ENCODE data around the gene UROC1. TPM values are rescaled to one million over a fixed set of nuclear protein-coding genes. Genes with fewer than 3 reads are reported as not detected.

Gene UROC1
- polyA plus RNA-seq, 1 of the 3 experiments (the other 2 are of a cell fraction): not detected

DNA sequence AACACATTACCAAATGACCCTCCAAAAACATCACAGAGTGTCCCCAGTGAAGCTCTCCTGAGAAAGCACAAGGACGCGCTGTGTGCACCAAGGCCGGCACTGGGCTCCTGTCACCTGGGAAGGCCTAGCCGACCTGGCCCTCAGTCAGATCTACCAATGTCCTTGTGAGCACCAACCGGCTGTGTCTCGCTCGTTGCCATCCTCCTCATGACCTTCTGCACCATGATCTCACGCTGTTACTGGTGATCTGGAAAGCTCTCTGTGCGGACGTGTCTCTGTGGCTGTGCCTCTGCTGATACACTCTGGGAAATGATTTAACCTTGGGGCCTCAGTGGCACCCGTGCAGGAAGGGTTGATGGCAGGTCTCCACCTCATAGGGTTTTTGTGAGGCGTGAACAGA is 66.1 kb downstream of the UROC1 start:
- H3K27ac ChIP-seq (ENCODE audit: low read depth in 2 of 2, low read length in 1 of 2): no peak overlapping the region
- H3K9ac ChIP-seq: no peak overlapping the region
- peaks cover 10% of the 10 kb centered on the region for H4K20me1 ChIP-seq (ENCODE audit: insufficient read depth)
- no peak overlapping the region for H2AFZ ChIP-seq (ENCODE audit: low read depth)
- no peak overlapping the region for H3K4me3 ChIP-seq (ENCODE audit: low read depth in 2 of 2, low read length in 1 of 2)
- peaks cover 8% of the 10 kb centered on the region; the same call in 1 of the 2 replicates for H3K79me2 ChIP-seq (ENCODE audit: insufficient read depth)
- no peaks in the 10 kb centered on the region; a peak in 1 of 4 replicates for H3K4me1 ChIP-seq (ENCODE audit: control insufficient read depth in 1 of 2, insufficient read depth in 2 of 2, low read depth in 1 of 2, low read length in 1 of 2)
- no peaks in the 10 kb centered on the region for H3F3A ChIP-seq (replicated peaks; ENCODE audit: insufficient read depth)
- ChIA-PET POLR2A (no interaction called here), CTCF (interaction anchor here (0.7 to 1.5 kb wide), 5 partner anchors 11 to 71 kb away, joined by 3 to 4 read pairs (median 3); partner anchors contain the start of gene ZXDC)
- no peak for DNase-seq
- peaks cover 31 to 56% of the 10 kb centered on the region in 2 experiments for H3K36me3 ChIP-seq (replicated peaks in 1 of 2; ENCODE audit: control insufficient read depth in 1 of 2, insufficient read depth in 2 of 2, low read length in 1 of 2)
- H3K4me2 ChIP-seq: no peak overlapping the region
- WGBS (ENCODE audit: low lambda C conversion rate): 98% methylated on average over 9 of the region's 12 CpGs
- H3K9me2 ChIP-seq: no peaks in the 10 kb centered on the region
- TF ChIP-seq FOXM1 (IDR thresholded peaks at IDR 0.05; ENCODE audit: low read depth): no peak
- no peak for TF ChIP-seq POLR2AphosphoS5 (IDR thresholded peaks at IDR 0.05; ENCODE audit: low read depth, low read length)
- TF ChIP-seq CHD2 (IDR thresholded peaks at IDR 0.05; ENCODE audit: low read length, partially characterized antibody): no peak
- TF ChIP-seq, protein P1, sequence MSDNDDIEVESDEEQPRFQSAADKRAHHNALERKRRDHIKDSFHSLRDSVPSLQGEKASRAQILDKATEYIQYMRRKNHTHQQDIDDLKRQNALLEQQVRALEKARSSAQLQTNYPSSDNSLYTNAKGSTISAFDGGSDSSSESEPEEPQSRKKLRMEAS (IDR thresholded peaks at IDR 0.05; ENCODE audit: low read depth): no peak
- no peak for TF ChIP-seq JUND (IDR thresholded peaks at IDR 0.05)
- TF ChIP-seq, protein P2, sequence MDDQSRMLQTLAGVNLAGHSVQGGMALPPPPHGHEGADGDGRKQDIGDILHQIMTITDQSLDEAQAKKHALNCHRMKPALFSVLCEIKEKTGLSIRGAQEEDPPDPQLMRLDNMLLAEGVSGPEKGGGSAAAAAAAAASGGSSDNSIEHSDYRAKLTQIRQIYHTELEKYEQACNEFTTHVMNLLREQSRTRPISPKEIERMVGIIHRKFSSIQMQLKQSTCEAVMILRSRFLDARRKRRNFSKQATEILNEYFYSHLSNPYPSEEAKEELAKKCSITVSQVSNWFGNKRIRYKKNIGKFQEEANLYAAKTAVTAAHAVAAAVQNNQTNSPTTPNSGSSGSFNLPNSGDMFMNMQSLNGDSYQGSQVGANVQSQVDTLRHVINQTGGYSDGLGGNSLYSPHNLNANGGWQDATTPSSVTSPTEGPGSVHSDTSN (IDR thresholded peaks at IDR 0.05): no peak
- no peak for TF ChIP-seq RCOR1 (IDR thresholded peaks at IDR 0.05; ENCODE audit: low read length)
- no peak for TF ChIP-seq TEAD4 (IDR thresholded peaks at IDR 0.05; ENCODE audit: borderline replicate concordance, insufficient read depth)
- TF ChIP-seq EZH2phosphoT487 (IDR thresholded peaks at IDR 0.05; ENCODE audit: borderline replicate concordance, low read depth): no peak
- no peak for TF ChIP-seq EP300 (IDR thresholded peaks at IDR 0.05; ENCODE audit: borderline replicate concordance in 1 of 2, low read depth in 1 of 2, low read length in 1 of 2)
- no peak for TF ChIP-seq FOSL2 (IDR thresholded peaks at IDR 0.05; ENCODE audit: borderline replicate concordance, low read depth)
- no peak for TF ChIP-seq SIN3A (IDR thresholded peaks at IDR 0.05; ENCODE audit: borderline replicate concordance, low read depth, low read length)
- no peak for TF ChIP-seq MEF2A (IDR thresholded peaks at IDR 0.05; ENCODE audit: borderline replicate concordance, low read depth)
- TF ChIP-seq, protein P3, sequence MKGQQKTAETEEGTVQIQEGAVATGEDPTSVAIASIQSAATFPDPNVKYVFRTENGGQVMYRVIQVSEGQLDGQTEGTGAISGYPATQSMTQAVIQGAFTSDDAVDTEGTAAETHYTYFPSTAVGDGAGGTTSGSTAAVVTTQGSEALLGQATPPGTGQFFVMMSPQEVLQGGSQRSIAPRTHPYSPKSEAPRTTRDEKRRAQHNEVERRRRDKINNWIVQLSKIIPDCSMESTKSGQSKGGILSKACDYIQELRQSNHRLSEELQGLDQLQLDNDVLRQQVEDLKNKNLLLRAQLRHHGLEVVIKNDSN (IDR thresholded peaks at IDR 0.05; ENCODE audit: borderline replicate concordance, low read depth): no peak
- TF ChIP-seq MXI1 (IDR thresholded peaks at IDR 0.05; ENCODE audit: low read depth, low read length): no peak
- TF ChIP-seq, protein P4, sequence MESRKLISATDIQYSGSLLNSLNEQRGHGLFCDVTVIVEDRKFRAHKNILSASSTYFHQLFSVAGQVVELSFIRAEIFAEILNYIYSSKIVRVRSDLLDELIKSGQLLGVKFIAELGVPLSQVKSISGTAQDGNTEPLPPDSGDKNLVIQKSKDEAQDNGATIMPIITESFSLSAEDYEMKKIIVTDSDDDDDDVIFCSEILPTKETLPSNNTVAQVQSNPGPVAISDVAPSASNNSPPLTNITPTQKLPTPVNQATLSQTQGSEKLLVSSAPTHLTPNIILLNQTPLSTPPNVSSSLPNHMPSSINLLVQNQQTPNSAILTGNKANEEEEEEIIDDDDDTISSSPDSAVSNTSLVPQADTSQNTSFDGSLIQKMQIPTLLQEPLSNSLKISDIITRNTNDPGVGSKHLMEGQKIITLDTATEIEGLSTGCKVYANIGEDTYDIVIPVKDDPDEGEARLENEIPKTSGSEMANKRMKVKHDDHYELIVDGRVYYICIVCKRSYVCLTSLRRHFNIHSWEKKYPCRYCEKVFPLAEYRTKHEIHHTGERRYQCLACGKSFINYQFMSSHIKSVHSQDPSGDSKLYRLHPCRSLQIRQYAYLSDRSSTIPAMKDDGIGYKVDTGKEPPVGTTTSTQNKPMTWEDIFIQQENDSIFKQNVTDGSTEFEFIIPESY (IDR thresholded peaks at IDR 0.05; ENCODE audit: borderline replicate concordance, low read depth): no peak
- TF ChIP-seq RFX5 (IDR thresholded peaks at IDR 0.05; ENCODE audit: low read length): no peak
- no peak for TF ChIP-seq GABPA (IDR thresholded peaks at IDR 0.05; ENCODE audit: low read depth)
- no peaks in the 10 kb centered on the region for H3K27me3 ChIP-seq (ENCODE audit: insufficient read depth)
- H3K9me3 ChIP-seq: no peaks in the 10 kb centered on the region
